MM.1S (cell line): ENCODE data around the gene KRTAP27-1.

Source experiments
- EZH2phosphoT487 ChIP-seq: fragments of 300-600 bp; sonication (generic); IDR thresholded peaks from 2 replicates; pipeline ENCODE4 v1.6.1; 2018; ENCODE audit warnings: antibody characterized with exemption, low read length
- TF ChIP-seq, protein P1 (sequence below): fragments of 300-600 bp; sonication (generic); IDR thresholded peaks from 2 replicates; pipeline ENCODE4 v1.5.1; 2016; ENCODE audit warnings: antibody characterized with exemption, low read length, mixed read lengths

DNA sequence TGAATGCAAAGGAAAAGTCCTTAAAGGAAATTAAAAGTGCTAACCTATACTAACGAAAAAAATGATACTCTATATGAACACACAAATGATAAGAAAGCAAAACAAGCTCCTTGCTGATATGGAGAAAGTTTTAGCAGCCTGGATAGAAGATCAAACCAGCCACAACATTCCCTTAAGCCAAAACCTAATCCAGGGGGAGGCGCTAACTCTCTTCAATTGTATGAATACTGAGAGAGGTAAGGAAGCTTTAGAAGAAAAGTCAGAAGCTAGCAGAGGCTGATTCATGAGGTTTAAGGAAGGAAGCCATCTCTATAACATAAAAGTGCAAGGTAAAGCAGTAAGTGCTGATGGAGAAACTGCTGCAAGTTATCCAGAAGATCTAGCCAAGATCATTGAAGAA is 7.5 kb upstream of the KRTAP27-1 start:
- no peak for TF ChIP-seq EZH2phosphoT487
- TF ChIP-seq, protein P1, sequence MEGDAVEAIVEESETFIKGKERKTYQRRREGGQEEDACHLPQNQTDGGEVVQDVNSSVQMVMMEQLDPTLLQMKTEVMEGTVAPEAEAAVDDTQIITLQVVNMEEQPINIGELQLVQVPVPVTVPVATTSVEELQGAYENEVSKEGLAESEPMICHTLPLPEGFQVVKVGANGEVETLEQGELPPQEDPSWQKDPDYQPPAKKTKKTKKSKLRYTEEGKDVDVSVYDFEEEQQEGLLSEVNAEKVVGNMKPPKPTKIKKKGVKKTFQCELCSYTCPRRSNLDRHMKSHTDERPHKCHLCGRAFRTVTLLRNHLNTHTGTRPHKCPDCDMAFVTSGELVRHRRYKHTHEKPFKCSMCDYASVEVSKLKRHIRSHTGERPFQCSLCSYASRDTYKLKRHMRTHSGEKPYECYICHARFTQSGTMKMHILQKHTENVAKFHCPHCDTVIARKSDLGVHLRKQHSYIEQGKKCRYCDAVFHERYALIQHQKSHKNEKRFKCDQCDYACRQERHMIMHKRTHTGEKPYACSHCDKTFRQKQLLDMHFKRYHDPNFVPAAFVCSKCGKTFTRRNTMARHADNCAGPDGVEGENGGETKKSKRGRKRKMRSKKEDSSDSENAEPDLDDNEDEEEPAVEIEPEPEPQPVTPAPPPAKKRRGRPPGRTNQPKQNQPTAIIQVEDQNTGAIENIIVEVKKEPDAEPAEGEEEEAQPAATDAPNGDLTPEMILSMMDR = no peak
